Stimulated activated CD4-positive, alpha-beta T cell treated with anti-CD3 and anti-CD28 coated beads, TNF-alpha, amount 100 ng/mL, for 4 hours (primary cell): Measurements from ENCODE around the gene CADM3.

ENCODE experiments used
- DNase-seq, 3 experiments: peaks; one replicate each; pipeline ENCODE4 v3.0.0-alpha.2; 2020; ENCODE audit warnings: low read depth in 3 of 3

Gene CADM3, protein sequence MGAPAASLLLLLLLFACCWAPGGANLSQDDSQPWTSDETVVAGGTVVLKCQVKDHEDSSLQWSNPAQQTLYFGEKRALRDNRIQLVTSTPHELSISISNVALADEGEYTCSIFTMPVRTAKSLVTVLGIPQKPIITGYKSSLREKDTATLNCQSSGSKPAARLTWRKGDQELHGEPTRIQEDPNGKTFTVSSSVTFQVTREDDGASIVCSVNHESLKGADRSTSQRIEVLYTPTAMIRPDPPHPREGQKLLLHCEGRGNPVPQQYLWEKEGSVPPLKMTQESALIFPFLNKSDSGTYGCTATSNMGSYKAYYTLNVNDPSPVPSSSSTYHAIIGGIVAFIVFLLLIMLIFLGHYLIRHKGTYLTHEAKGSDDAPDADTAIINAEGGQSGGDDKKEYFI

DNA sequence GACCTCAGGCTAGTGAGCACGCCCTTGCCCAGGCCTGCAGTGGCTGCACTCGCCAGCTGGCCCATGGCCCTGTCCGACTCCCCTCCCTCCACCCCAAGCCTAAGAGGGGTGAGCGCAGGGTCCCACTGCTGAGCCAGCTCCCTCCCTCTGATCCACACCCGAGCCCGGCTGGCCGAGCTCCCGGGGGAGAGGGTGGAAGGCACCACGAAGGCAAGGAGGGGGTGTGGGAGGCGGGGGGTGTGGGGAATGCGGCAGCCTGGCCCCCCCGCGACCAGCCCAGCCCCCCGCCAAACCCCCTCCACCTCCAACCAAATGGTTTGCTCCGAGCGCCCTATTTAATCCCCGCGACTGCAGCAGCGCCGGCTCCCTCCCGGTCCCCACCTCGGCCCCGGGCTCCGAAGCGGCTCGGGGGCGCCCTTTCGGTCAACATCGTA is at the start of gene CADM3:
Gene CADM3 (plus strand): TSS at position 362 of the 434 bp plus-strand sequence. CDS start 151 bp downstream, outside the sequence.
- DNase-seq: no peak

DNA sequence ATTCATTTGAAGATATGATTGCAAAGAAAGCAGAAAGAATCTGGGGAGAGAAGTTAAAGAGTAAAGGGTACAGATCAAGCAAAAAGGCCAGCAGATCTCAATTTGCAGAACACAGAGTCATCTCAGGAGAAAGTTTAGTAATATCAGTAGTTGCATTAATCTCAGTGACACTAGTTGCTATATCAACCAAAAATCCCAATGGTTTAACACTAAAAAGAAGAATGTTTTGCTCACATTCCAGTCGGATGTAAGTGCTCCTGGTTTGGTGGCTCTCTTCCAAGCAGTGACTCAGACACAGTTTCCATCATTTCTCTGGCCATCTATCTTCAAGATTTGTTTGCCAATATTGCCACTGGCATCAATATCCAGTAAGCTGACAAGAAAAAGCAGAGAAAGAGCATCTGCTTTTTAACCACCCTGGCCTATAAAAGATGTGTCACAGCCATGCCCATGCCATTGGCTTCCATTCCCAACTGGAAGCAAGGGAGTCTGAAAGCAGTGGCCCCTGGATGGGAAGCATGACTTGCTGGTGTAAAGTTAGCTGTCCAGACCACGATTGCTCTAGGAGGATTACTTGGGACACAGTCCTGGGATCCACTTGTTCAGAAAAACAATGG is 49.3 kb upstream of the CADM3 start:
- no peak for DNase-seq

DNA sequence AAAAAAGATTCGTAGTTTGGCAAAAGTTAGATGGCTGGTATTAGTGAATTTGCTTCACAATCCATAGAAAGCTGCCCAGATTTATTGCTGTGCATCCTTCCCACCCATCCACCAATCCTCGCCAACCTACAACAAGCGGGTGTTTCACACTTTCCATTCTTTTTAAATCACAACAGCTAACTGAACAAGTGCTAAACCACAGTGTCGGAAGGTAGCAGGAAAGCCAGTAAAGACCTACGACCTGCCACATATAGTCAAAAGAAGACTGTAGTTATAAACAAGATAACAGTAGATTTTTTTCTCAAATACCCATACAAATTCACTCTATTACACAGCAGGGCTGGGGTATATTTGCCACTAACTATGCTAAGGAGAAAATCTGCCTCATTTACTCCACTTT is 47.8 kb upstream of the CADM3 start:
- no peak for DNase-seq

DNA sequence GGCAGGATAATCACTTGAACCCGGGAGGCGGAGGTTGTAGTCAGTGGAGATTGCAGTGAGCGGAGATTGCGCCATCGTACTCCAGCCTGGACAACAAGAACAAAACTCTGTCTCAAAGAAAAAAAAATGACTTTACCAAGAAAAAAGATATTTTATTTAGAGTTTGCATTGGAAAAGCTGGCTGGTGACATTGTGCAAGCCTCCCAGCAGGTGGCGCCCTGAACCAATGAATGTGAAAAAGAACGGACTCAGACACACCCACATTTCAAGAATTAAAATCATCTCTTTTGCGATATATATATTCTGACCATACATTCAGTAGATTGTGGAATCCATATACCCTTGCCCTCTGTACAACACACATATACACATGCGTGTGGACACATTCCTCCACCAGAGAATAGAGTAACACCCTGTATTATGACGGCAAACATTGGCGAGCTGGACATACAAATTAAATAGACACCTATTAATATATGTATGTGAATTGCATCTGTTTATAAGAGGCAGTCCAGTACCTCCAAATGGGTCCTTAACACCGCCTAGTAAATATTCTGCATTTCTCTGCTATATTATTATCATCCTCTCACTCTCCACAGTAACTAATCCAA is 39.0 kb upstream of the CADM3 start:
- peak; percentile 26 to 49 (median 38) for DNase-seq

DNA sequence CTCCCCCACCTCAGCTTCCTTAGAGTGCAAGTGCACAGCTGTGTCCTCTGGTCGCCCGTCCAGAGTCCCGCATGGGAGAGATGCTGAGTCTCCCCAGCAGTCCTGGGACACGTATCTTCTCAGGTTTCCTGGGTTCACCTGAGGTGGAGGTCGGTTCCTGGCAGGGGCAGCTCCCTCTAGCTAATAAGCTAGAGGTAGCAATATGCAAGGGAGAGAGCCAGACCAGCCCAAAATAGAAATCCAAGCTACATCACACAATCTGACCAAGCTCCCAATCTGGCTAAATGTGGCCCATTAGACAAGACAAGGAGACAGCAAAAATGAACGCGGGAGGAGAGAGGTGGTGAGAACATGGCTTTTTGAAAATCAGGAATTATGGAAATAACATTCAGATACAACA is 30.9 kb upstream of the CADM3 start:
- DNase-seq: no peak

DNA sequence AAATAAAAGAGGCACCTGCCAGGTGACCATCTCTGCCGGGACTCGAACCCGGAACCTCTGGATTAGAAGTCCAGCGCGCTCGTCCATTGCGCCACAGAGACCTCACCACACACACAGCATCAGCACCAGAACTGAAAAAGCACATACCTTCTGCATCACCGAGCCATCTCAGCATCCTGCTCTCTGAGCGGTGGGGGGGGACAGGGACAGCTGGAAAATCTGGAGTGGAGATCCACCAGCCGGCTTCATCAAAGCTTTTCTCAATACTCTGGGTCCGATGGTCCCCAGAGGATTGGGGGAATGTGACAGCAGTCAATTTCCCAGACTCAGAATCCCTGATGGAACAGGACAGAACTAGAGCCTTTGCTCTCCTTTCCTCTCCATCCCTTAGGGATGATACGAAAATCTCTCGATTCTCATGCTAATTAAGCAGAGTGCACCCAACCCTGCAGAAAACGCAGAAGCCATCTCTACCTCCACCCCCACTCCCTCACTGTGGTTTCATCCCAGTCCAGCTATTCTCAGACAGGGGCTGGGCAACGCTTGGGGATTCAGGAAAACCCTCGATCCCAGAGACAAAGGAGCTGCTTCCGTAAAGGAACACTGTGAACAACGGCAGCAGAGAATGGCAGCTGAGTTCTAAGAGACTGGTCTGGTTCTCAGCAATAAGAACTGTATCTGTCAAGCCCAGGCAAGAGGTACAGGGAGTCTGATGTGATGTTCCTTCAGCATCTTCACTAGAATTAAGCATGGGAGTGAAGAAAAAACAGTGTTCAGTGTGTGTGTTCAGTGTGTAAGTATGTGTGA is 29.6 kb upstream of the CADM3 start:
- no peak for DNase-seq

DNA sequence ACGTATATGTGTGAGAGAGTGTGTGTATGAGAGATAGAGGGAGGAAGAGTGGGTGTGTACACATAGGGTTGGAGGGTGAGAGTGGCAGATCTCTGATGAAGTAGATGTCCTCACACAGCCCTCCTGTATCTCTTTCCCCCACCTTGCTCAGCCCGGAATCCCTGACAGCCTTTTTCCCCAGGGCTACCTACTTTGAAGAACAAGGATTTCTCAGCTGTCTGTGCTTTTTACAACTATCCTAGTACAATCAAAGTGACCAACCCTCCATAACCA is 29.1 kb upstream of the CADM3 start:
- no peak for DNase-seq

DNA sequence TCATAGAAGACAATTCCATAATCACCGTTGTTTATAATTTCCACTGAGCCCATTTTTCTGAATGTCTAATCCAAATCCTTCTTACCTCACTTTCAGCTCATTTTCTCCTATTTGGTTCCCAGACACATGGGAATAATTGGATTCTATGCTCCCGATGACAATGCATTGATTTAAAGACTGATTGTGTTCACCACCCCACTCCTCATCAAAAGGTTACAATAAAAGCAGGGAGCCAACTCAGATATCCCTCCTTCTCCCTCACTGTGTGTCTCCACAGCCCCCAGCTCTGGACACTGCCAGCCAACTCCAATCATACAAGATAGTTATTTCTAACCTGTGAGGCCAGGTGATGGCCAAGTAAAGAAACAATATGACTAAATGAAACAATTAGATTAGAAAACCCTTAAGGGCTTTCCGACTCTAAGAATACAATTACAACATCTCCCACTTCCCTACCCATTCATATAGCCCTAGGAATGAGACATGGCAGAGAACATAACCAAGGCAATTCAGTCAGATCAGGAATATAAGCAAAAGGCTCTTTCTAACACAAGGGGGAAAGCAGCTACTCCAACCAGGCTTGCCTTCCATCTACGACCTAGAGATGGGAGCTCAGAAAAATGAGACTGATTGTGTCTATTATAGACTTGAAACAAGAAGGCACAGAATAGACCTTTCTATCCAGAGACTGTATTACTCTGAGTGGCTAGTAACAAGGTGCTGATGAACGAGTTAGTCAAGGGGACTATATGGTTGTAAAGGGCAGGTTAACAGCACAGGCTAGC is 28.5 kb upstream of the CADM3 start:
- DNase-seq: no peak

DNA sequence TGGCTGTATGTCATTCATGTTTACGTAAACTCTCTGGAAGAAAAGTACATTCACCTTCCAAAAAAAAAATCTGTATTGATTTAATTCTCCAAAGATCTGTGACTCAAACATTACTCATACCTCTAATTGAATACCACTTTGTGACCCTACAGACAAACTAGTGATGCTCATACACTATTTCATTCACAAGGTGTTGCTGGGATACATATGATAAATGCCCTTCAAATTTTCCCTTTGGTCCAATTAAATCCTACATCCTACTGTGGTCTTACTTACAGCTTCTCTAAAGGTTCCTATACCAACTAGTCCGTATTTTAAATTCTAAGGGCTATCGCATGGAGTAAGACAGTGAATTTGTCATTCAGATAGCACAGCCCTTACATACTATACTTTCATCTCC is 26.8 kb upstream of the CADM3 start:
- no peak for DNase-seq

DNA sequence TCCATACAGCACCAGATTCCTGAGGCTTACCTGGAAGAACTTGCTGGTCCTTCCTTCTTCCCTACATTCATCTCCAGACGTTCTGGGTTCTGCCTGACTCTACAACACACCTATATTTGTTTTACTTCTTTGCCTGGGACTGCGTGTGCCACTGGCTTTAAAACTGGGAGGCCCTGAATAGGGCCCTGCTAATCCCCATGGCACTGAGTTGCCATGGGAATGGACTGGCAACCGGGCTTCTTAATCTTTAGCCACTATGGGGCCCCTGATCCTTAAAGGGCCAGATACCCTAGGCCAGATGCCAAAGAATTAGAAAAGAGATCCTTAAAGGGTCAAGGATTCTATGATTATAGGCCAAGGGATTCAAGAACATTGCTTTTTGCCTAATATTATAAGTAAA is 24.4 kb upstream of the CADM3 start:
- DNase-seq: no peak

DNA sequence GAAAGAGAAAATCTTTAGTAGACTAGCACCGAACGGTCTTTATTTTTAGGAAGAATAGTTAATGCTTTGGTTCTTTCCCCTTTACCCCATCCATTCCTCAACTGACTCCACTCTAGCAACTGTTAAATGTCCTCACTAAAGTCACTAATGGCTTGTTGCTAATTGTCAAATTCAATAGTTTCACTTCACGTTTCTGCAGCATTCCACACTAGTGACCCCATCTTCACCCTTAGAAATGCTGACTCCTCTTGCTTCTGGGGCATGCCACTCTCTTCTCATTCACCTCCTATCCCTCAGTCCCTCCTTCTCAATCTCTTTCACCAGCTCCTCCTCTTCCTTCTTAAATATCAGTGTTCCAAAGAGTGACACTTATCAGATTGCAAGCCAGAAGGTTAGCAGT is 19.4 kb upstream of the CADM3 start:
- DNase-seq: no peak

DNA sequence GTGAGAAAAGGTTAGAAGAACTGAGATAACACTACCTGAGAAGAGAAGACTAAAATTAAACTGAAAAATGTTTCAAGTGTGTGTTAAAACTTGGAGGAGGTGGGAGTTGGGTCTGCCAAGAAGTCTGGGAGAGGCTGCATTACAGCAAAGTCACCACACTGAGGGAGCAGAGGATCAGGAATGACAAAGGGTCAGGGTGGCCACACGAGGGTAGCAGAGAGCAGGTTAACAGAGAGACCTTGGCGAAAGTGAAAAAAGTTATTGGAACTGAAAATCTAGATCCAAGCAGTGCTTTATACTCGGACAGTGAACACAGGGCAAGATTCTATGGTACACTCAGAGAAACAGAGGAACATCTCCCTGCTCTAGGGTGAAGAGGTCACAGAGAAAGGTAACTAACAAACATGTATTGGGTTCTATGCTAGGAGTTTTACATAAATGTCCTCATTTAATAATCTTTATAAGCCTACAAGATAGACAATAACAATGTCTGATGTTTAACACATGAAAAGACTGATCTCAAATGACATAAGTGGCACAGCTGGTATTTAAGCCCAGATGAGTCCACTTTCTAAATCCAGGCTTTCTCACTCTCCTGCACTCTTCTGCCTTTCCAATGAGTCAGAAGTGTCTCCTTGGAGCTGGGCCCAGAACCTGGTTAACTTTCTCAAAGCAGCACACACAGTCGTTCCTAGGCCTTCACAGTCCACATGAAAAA is 10.3 kb upstream of the CADM3 start:
- peak; percentile 12 to 35 (median 30) for DNase-seq

DNA sequence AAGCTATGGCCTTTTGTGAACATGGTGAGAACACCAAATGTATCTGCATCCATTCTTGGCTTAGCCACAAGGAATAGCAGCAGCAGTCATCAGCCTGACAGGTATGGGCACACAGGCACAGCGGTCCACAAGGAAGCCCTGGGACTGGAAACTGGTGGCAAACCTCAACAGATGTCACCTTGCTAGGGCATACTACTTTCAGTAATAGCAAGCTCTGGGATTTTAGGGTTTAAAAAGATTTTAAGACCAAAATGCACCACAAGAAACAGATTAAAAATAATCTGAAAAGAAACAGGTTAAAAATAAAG is 9.7 kb upstream of the CADM3 start:
- DNase-seq: no peak

DNA sequence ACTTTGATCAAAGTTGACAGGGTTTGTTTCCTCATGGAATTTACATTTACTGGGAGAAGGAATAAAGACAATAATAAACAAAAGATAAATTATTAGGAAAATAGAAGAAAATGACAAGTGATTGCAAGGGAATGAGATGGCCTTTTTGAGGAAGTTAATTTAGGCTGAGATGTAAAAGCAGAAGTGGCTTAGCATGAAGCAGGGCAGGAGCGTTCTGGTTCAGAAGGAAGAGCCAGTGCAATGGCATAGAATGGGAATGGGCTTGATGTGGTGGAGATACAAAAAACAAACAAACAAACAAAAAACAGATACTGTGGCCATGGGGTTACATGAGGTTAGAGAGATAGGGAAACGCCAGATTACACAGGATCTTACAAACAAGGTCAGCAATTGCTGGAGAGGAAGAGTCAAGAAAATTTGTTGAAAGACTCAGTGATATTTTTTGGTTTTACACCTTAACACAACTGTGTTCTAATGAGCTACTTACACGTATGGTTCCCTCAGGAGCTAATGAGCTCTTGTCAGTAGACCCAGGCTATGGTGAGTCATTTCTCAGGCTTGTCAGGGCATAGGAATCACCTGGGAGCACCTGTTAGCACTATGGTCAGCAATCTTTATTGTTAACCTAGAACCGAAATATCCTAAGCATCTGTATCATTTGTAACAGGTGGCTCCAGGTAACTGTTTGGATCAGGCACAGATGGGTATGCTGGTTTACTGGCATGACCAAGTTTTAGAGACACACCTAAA is 8.7 kb upstream of the CADM3 start:
- DNase-seq: no peak

DNA sequence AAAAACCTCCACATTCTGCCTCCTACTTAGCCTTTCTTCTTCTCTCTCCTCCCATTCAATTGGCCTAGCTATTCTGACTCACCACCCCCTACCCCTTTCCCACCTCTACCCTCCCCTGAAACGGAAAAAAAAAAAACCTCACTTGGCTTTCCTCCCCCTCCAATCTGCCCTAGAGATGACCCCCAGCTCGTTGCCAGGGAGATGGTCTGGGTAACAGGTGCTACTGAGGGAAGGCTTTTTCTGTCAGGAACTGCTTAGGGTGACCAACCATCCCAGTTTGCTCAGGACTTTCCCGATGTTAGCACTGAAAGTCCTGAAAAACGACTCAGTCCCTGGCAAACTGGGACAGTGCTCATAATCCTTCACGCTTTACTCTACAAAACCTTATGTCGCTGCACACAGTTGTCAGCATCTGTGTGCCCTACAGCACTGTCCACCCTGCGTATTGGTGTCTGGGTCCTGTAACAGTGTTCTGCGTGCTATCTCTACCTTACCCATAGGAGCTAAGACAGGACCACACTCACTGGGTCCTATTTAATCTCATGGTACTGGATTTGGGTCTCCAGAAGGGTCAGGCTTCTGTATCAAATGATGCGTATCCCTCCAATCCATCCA is 7.7 kb upstream of the CADM3 start:
- no peak for DNase-seq

DNA sequence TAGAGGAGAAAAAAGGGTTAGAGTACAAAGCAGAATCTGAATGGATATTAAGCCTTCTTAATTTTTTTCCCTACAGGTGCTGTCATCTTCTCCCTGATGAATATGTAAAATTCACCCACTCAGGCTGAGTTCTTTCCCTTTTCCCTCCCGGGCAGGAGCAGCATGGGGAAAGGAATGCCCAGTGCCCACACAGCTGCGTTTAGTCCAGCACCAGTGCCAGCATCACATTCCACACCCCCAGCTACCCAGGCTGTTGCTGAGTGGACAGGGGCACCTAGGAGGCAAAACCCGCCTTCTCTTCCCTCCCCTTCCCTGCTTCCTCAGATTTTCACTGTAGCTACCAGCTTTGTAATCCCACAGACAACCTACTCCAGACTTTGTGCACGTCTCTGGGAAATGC is 3.4 kb upstream of the CADM3 start:
- no peak for DNase-seq

DNA sequence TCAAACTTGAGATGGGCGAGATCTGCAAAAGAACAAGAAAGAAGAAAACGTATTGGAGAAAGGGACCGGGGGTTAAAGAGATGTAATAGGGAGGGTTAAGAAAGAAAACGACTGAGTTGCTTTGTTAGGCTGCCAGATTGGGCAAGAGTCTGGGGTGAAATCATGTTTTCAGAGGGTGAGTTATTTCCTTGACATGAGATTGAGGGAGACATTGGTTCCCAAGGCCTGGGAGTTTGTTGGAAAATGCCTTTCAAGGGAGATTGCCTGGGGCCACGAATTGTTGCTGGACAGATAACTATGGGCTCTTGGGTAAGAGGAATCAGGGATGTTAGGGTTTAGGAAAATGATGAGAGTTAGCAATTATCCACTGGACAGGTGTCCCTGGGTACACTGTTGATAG is 776 bp upstream of the CADM3 start:
- DNase-seq: no peak

DNA sequence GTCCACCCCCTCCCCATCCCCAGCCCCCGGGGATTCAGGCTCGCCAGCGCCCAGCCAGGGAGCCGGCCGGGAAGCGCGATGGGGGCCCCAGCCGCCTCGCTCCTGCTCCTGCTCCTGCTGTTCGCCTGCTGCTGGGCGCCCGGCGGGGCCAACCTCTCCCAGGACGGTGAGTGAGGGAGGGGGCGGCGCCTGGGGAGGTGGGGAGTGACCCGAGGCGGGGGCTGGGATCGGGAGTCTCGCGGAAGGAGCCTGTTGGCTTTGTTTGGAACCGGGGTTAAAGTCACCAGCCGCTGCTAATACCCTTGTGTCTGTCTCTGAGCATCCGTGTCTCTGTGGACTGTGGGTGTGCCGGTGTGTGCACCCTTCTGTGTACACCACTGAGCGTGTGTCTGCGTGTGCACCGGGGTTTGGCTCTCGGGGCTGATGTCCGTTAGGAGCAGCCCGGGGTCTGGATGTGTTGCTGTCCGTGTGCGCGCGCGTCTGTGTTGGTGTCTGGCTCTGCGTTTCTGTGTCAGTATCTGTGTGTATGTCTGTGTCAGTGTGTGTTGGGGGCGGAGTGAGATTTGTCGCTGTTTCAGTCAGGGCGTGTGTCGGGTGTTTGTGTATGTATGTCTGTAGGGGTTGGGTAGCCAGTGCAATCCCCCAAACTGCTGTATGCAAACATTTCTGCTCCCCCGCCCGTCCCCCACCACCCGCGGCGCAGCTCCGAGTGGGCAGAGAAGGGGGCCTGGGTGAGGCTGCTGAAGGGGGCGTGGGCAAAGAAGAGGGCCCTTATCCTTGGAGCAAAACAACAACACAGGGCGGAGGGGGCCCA is 480 bp downstream of the CADM3 start:
- no peak for DNase-seq

DNA sequence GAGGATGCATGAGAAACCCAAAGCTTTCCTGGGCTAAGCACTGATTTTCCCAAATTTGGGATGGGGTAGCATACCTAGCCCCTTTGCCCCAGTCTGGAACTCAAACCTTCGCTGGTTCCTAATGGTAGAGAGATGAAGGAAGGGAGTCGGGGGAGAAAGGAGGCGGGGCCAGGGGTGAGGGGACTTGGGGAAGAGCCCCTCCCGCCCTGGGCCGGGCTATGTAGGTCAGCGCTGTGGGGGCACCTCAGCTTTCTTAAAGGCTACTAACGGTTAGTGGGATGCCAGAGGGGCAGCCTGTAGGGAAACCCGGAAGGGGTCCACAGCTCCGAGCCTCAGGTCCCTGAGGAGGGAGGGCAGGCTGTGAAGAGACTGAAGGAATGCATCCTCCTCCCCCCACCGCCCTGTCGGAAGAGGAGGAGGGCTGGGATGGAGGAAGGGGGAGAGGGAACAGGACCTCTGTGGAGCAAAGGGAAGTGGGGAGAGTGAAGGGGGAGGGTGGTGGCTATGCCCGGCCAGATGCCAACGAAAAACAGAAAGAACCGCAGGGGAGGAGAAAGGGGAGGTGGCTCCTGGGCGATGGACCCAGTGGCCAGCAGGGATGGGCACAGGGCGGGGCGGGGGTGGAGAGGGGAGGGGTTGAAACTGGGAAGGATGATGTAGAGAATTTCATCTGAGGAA is 1.3 kb downstream of the CADM3 start:
- no peak for DNase-seq
